SW 1271 (cell line): ENCODE data around the gene IL10.

ENCODE experiments used
- DNase-seq, 2 experiments: peaks; one replicate each; lab custom pipeline; 2025; lab: John Stamatoyannopoulos, UW

Gene IL10

DNA sequence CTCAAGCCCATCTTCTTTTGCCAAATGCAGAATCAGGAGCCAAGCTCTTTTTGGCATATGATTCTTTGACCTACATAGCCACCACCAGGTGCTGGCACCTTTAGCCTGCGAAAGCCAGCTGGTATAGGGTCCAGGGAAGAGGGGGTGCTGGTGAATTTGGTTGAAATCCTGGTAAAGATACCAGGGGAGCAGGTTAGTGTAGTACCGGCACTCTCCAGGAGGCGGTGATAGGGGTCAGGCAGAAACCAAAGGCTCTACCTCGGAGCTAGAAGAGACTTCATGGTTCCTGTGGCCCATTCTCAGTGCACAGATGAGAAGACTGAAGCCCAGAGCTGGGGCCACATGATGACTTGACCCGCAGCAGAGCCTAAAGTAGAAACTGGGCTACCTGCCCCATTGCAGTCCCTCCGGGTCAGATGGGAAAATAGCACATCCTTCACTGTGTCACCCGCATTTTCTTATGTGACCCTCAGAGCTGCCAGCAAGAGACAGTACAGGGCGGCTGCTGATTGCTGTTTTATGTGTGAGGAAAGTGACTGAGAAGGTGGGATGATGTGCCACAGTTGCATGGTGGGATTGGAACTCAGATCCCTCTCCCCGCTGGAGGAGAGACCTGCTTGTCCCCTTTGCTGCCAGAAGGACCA is 37.7 kb downstream of the IL10 start:
- no peak for DNase-seq

DNA sequence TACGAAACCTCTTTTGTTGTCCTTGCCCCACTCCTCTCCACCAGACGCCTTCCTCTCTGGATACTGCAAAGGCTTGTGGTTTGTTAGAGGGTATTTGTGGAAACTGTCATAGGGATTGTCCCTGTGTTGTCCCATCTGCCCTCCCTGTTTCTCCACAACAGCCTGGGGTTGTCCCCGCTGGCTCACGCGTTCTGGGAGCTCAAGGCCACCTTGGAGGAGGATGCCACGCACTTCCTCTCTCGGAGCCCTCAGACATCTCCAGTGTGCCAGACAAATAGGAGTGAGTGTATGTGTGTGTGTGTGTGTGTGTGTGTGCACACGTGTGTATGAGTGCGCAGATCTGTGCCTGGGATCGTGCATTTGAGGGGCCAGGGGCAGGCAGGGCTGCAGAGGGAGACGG is 39.3 kb downstream of the IL10 start:
- DNase-seq = no peak

DNA sequence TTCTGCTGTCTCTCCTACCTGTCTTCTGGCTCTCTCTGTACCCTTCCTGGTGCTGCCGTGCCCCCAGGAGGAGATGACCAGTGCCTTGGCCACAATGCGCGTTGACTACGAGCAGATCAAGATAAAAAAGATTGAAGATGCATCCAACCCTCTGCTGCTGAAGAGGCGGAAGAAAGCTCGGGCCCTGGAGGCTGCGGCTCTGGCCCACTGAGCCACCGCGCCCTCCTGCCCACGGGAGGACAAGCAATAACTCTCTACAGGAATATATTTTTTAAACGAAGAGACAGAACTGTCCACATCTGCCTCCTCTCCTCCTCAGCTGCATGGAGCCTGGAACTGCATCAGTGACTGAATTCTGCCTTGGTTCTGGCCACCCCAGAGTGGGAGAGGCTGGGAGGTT is 39.8 kb downstream of the IL10 start:
- DNase-seq = no peak

- DNase-seq = no peak
Measured at GRCh38 chr1:206729507-206729906, 42.8 kb downstream of the IL10 start.

- DNase-seq = no peak
Measured at GRCh38 chr1:206729050-206729449, 43.2 kb downstream of the IL10 start.

GRCh38 chr1:206728697-206728987 is 43.7 kb downstream of the IL10 start:
- DNase-seq = no peak

- no peak for DNase-seq
Measured at GRCh38 chr1:206727981-206728696, 44.2 kb downstream of the IL10 start.

DNA sequence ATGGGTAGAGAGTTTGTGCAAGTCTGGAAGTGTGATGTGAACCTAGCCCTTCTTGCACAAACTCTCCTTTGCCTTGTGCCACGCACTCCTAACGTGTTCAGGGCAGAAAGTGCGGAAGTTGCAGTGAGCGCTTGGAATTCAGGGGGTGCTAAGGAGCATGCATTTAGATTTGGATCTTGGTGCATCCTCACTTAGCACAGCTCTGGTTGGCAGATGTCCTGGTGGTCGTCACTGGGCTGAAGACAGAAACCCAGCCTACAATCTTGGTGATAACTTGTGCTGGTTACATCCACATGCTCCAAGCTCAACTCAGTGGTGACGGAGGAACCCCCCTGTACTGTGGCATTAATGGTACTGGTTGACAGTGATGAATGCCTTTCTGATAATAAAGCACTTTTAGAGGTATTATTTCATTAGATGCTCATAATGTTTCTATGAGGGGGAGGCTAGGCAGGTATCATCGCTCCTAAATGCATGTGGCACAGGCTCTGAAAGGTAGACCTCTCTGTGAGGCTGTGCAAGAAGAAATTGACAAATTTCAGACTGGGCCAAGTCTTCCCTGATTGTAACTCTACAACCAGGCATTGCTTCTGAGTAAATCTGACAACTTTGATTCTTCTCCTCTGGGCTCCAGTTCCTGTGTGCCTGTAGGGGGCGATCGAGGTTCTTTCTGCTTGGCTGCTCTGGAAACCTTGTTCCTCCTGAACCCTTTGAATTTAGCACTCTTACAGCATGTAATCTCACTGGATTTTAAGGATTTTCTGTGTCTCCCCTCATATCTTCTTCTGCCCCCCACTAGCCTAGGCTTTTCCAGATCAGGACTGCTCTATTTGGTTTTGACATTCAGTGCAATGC is 47.0 kb downstream of the IL10 start:
- DNase-seq = peak in 1 of 2 experiments; percentile 3

DNA sequence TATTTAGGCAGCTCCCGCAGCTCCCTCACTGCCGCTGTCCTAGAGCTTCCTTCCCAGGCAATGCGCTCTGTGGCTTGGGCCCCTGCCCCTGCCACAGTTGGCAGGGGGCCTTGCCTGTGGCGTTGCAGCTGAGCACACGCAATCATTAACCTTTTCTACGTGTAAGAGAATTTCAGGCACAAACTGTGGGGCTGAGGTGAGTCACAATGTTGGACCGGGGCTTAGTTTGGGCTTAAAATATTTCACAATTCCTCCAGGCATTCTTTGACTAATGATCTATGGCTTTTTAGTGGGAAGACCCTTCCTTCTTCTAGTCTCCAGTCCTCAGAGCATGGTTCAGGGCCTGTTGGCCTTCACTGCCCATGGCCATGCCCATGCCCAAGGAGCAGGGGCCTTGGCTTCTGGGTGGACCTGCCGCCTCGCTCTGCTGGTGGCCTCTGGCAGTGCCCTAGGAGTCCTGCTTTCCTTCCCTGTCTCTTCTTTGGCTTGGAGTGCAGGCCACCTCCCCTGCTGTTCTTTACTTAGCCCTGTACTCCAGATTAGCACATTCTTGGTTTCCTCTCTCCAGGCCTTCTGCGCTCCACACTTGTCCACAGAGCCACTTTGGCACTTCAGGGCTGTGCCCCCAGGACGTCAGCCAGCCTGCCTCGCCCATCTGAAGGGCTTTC is 48.4 kb downstream of the IL10 start:
- no peak for DNase-seq

GRCh38 chr1:206723462-206723804 is 48.9 kb downstream of the IL10 start:
- no peak for DNase-seq

- no peak for DNase-seq
Measured at GRCh38 chr1:206722751-206723461, 49.4 kb downstream of the IL10 start.

GRCh38 chr1:206721454-206721853 is 50.8 kb downstream of the IL10 start:
- no peak for DNase-seq

- DNase-seq = no peak
Measured at GRCh38 chr1:206719169-206719839, 53.0 kb downstream of the IL10 start.

GRCh38 chr1:206717674-206717989 is 54.7 kb downstream of the IL10 start:
- no peak for DNase-seq
